Breast epithelium (tissue), 4 donors: Measurements from ENCODE around the gene RPL39L. TPM values are rescaled to one million over a fixed set of nuclear protein-coding genes. Genes with fewer than 3 reads are reported as not detected.

Experiments used
- DNase-seq, 2 donors: peaks; one replicate each; pipeline ENCODE4 v3.0.0-alpha.2; 2019; ENCODE audit warnings: low spot score in 2 of 2
- H3K27ac ChIP-seq, 2 donors: fragments of 200-600 bp; sonication (generic) in 1 of 2; one replicate each; pipeline ENCODE4 v1.5.1; 2016 to 2019; ENCODE audit warnings: mild to moderate bottlenecking in 1 of 2
- H3K27me3 ChIP-seq, 2 donors: fragments of 200-600 bp; sonication (generic) in 1 of 2; one replicate each; pipeline versions ENCODE4 v1.5.1 to v1.6.0; 2017 to 2019; ENCODE audit warnings: control low read depth in 1 of 2, mild to moderate bottlenecking in 1 of 2
- H3K36me3 ChIP-seq: fragments of 200-600 bp; one replicate; pipeline ENCODE4 v1.5.1; 2019
- H3K4me1 ChIP-seq, 2 donors: fragments of 200-600 bp; sonication (generic); one replicate each; pipeline ENCODE4 v1.5.1; 2016 to 2019; ENCODE audit warnings: control low read depth in 1 of 2
- H3K4me3 ChIP-seq, 3 donors: fragments of 200-600 bp; sonication (generic); 1 replicate in 2 of 3; 2 replicates in 1 of 3; pipeline ENCODE4 v1.5.1; 2016 to 2019; ENCODE audit warnings: mild to moderate bottlenecking in 3 of 3, moderate library complexity in 2 of 3
- H3K9me3 ChIP-seq, 2 donors: fragments of 200-600 bp; sonication (generic) in 1 of 2; one replicate each; pipeline ENCODE4 v1.5.1; 2016 to 2019; ENCODE audit warnings: control low read depth in 1 of 2
- CTCF ChIP-seq, 3 donors: fragments of 450-650 bp; IDR thresholded peaks; one replicate each; pipeline ENCODE4 v1.5.1; 2016 to 2017; ENCODE audit warnings: antibody characterized with exemption in 3 of 3, mild to moderate bottlenecking in 3 of 3, moderate library complexity in 3 of 3
- POLR2A ChIP-seq: fragments of 450-650 bp; IDR thresholded peaks from one replicate; pipeline ENCODE4 v1.6.1; 2016; ENCODE audit warnings: antibody characterized with exemption, mild to moderate bottlenecking, moderate library complexity
- POLR2AphosphoS5 ChIP-seq, 3 donors: sonication (generic); formaldehyde crosslinking; IDR thresholded peaks; one replicate each; pipeline ENCODE4 v1.6.1; 2017; ENCODE audit warnings: antibody characterized with exemption in 3 of 3
- intact Hi-C: fragments of 100-400 bp; cut with DNase I; formaldehyde crosslinking; loops from one replicate; pipeline ENCODE4 v1.15.1; 2023; ENCODE audit warnings: low total_unique reads
- total RNA-seq, 3 donors: library from RNA; depleted of rRNA; stranded (reverse); fragments of >200 nt; gene quantifications; one replicate each; pipeline ENCODE4 v1.1.0, GENCODE V29; 2016

The RPL39L gene
- total RNA-seq, 3 donors from 2014 or later, result 5.4 to 15.4 (median 14.6) TPM

- TF ChIP-seq POLR2AphosphoS5 (IDR thresholded peaks at IDR 0.05) (no peak), POLR2A (no peak), CTCF (IDR thresholded peaks at IDR 0.05) (no peak)
- Histone ChIP-seq H3K27me3 (no peaks in the 10 kb centered on the region), H3K27ac (no peak overlapping the region), H3K36me3 (no peaks in the 10 kb centered on the region), H3K9me3 (no peaks in the 10 kb centered on the region), H3K4me3 (no peak overlapping the region), H3K4me1 (no peaks in the 10 kb centered on the region)
- DNase-seq, result no peak
- intact Hi-C loops, result no loop called here
These were observed 64.5 kb downstream of the RPL39L start for GRCh38 chr3:187074846-187075245.

GRCh38 chr3:187073581-187074098, 65.7 kb downstream of the RPL39L start:
- Histone ChIP-seq H3K9me3 (no peaks in the 10 kb centered on the region), H3K27me3 (no peaks in the 10 kb centered on the region), H3K36me3 (no peaks in the 10 kb centered on the region), H3K4me1 (no peaks in the 10 kb centered on the region), H3K4me3 (no peak overlapping the region), H3K27ac (no peak overlapping the region)
- no peak for TF ChIP-seq POLR2A
- no peak for TF ChIP-seq POLR2AphosphoS5 (IDR thresholded peaks at IDR 0.05)
- TF ChIP-seq CTCF (IDR thresholded peaks at IDR 0.05), result no peak
- intact Hi-C loops, result no loop called here
- no peak for DNase-seq

GRCh38 chr3:187072511-187072910, 66.8 kb downstream of the RPL39L start:
- no peaks in the 10 kb centered on the region for H3K36me3 ChIP-seq
- no peak for DNase-seq
- no peaks in the 10 kb centered on the region for H3K27me3 ChIP-seq
- no peak for TF ChIP-seq CTCF (IDR thresholded peaks at IDR 0.05)
- no peak for TF ChIP-seq POLR2AphosphoS5 (IDR thresholded peaks at IDR 0.05)
- no peak for TF ChIP-seq POLR2A
- intact Hi-C loops, result no loop called here
- no peak overlapping the region for H3K27ac ChIP-seq
- no peak overlapping the region for H3K4me3 ChIP-seq
- H3K9me3 ChIP-seq, result no peaks in the 10 kb centered on the region
- no peaks in the 10 kb centered on the region for H3K4me1 ChIP-seq

DNA sequence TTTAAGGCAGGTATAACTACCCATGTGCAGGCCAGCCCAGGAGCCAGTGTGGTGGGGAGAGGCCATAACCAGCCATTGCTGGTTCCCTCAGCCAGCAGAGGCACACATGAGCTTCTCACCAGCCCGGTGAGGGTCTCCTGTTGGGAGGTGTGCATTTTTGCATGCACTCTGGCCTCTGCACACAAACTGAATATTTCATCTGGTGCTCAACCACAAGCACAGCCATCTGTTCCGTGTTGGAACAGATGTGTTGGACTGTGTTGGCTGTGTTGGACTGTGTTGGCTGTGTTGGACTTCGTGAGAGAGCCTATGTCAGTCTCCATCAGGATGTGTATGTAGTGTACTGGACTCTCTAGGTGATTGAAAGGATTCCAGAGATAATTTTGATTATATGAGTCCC, 67.2 kb downstream of the RPL39L start:
- Histone ChIP-seq H3K27me3 (no peaks in the 10 kb centered on the region), H3K9me3 (no peaks in the 10 kb centered on the region), H3K4me3 (no peak overlapping the region), H3K27ac (no peak overlapping the region), H3K4me1 (no peaks in the 10 kb centered on the region), H3K36me3 (no peaks in the 10 kb centered on the region)
- intact Hi-C loops, result no loop called here
- no peak for DNase-seq
- TF ChIP-seq POLR2A (no peak), CTCF (IDR thresholded peaks at IDR 0.05) (no peak), POLR2AphosphoS5 (IDR thresholded peaks at IDR 0.05) (no peak)

Other genes with a start within 250 kb of the RPL39L start
- 10 to 100 TPM; 28.5 to 79.6 (median 42.3) TPM for gene ST6GAL1, start 209.0 kb downstream of the RPL39L start, total RNA-seq
- gene RTP1, start 58.0 kb upstream of the RPL39L start, total RNA-seq, result not detected
- 10 to 100 TPM in 1 of 3 donors, 1 to 10 TPM in 1, under 1 TPM in 1; 0.33 to 11.5 (median 1.3) TPM for gene MASP1, start 152.2 kb upstream of the RPL39L start, total RNA-seq
- gene RTP4, start 228.9 kb upstream of the RPL39L start, total RNA-seq, result 1 to 10 TPM in 2 of 3 donors, under 1 TPM in 1; 0.32 to 7.2 (median 2.3) TPM